ENCODE results near the gene ELK1.

Gene ELK1

GRCh38 chrX:47619486-47620302, 30.7 kb downstream of the ELK1 start, which contains the start of gene SYN1:
Gene SYN1 (minus strand): TSS chrX:47619857. CDS start chrX:47619728, 129 bp downstream.
- TF ChIP-seq CEBPB (IDR thresholded peaks at IDR 0.05) (no peak), TCF12 (IDR thresholded peaks at IDR 0.05; ENCODE audit: low read depth) (no peak), NFIC (IDR thresholded peaks at IDR 0.05) (no peak), CREB1 (IDR thresholded peaks at IDR 0.05; ENCODE audit: low read depth) (peak; percentile 52; the same call in 1 of the 2 replicates), EP300 (IDR thresholded peaks at IDR 0.05; ENCODE audit: borderline replicate concordance) (peak; percentile 43; the same call in 1 of the 2 replicates), EGR1 (IDR thresholded peaks at IDR 0.05) (peak; percentile 94), REST (IDR thresholded peaks at IDR 0.05; ENCODE audit: low read depth) (peak; percentile 93), TEAD4 (IDR thresholded peaks at IDR 0.05) (no peak), YY1 (IDR thresholded peaks at IDR 0.05; ENCODE audit: low read depth) (0 out of 2 replicates have a peak, but pooled peaks have one; percentile 14), RAD21 (IDR thresholded peaks at IDR 0.05; ENCODE audit: low read depth) (no peak)
- TF ChIP-seq, protein P1, sequence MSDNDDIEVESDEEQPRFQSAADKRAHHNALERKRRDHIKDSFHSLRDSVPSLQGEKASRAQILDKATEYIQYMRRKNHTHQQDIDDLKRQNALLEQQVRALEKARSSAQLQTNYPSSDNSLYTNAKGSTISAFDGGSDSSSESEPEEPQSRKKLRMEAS (IDR thresholded peaks at IDR 0.05) = peak; percentile 35; the same call in 1 of the 2 replicates

- TF ChIP-seq CREB1 (IDR thresholded peaks at IDR 0.05; ENCODE audit: low read depth) (no peak), TEAD4 (IDR thresholded peaks at IDR 0.05) (no peak), REST (IDR thresholded peaks at IDR 0.05; ENCODE audit: low read depth) (peak; percentile 22; the same call in 1 of the 2 replicates)
Measured at GRCh38 chrX:47618923-47619485, 31.4 kb downstream of the ELK1 start.

DNA sequence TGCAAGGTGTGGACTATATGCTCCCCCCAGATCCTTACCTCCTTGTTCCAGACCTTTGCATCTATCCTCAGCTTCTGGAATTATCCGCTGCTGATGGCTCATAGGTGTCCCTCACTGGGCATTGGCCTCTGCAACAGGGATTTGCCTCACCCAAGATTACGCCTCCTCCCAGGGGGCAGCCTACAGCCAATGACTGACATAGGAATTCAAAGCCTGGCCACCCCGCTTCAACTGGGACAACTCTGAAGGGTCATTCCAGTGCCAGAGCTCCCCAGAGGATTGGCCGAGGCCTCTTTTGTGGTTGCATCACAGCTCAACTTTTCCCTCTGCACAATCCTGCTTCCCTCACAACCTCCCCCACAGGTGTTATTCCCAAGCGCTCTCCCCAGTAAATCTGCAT, 35.7 kb downstream of the ELK1 start:
- no peak for TF ChIP-seq CREB1 (IDR thresholded peaks at IDR 0.05; ENCODE audit: low read depth)

DNA sequence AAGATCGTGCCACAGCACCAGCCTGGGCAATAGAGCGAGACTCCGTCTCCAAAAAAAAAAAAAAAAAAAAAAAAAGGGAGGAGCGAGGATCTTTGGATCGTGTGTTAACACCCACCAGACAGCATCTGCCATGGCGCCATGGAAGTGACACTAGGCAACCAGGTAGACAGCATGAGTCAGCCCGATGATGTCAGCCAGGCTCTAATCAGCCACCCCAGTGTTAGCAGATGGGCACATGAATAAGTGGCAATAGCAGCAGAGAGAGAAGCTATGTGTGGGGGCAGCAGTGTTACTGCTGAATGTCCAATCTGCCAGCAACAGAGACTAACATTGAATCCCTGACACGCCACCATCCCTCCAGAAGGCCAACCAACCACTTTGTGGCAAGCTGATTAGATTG, 37.3 kb downstream of the ELK1 start:
- no peak for TF ChIP-seq USF1 (IDR thresholded peaks at IDR 0.05)
- no peak for TF ChIP-seq EP300 (IDR thresholded peaks at IDR 0.05; ENCODE audit: borderline replicate concordance)
- TF ChIP-seq TCF12 (IDR thresholded peaks at IDR 0.05; ENCODE audit: low read depth) = no peak
- no peak for TF ChIP-seq CREB1 (IDR thresholded peaks at IDR 0.05; ENCODE audit: low read depth)
- no peak for TF ChIP-seq CEBPB (IDR thresholded peaks at IDR 0.05)
- no peak for TF ChIP-seq TAF1 (IDR thresholded peaks at IDR 0.05; ENCODE audit: low read depth)
- no peak for TF ChIP-seq NFIC (IDR thresholded peaks at IDR 0.05)
- TF ChIP-seq FOXM1 (IDR thresholded peaks at IDR 0.05; ENCODE audit: borderline replicate concordance, low read depth) = no peak
- no peak for TF ChIP-seq ZBTB7A (IDR thresholded peaks at IDR 0.05; ENCODE audit: low read depth)
- no peak for TF ChIP-seq YY1 (IDR thresholded peaks at IDR 0.05; ENCODE audit: low read depth)

- TF ChIP-seq CREB1 (IDR thresholded peaks at IDR 0.05; ENCODE audit: low read depth) (no peak), TEAD4 (IDR thresholded peaks at IDR 0.05) (no peak), ZBTB7A (IDR thresholded peaks at IDR 0.05; ENCODE audit: low read depth) (no peak), TAF1 (IDR thresholded peaks at IDR 0.05; ENCODE audit: low read depth) (no peak), USF1 (IDR thresholded peaks at IDR 0.05) (no peak), TCF12 (IDR thresholded peaks at IDR 0.05; ENCODE audit: low read depth) (no peak)
Measured at GRCh38 chrX:47612418-47612817, 37.9 kb downstream of the ELK1 start.

GRCh38 chrX:47611926-47612325, 38.4 kb downstream of the ELK1 start:
- TF ChIP-seq TEAD4 (IDR thresholded peaks at IDR 0.05) = no peak
- no peak for TF ChIP-seq CEBPB (IDR thresholded peaks at IDR 0.05)
- no peak for TF ChIP-seq EP300 (IDR thresholded peaks at IDR 0.05; ENCODE audit: borderline replicate concordance)

DNA sequence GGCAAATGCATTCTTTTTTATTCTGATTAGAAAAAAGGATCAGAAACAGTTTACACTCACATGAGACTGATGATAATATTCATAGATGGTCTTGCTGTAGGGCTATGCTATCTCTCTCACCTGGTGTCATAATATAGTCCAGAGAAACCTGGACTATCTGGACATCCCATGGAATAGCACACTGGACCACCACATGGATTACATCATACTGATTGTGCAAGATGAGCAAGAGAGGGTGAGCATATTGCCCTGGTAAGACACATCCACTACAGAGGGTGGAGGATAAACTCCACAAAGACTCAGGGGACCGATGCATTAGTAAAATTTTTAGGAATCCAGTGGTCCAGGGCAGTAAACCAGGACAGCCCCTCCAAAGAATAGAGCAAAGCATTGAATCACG, 38.9 kb downstream of the ELK1 start:
- TF ChIP-seq CEBPB (IDR thresholded peaks at IDR 0.05) = no peak
